HepG2 (cell line): Measurements from ENCODE around the gene FANCG. TPM values are rescaled to one million over a fixed set of nuclear protein-coding genes. Genes with fewer than 3 reads are reported as not detected.
A peak's percentile ranks its signal among the peaks of the same experiment; 100 is the strongest.

ENCODE experiments used
- ATAC-seq: fragments of 200-7000 bp; cut with Tn5 transposase; 3 replicates; pipeline ENCODE4 v1.9.1; 2020; ENCODE audit warnings: mild to moderate bottlenecking, moderate library complexity
- BruUV-seq: library from RNA; stranded (reverse); fragments of 400-500 nt; replicated peaks from 2 replicates; lab custom pipeline; 2021; lab: Mats Ljungman, UMichigan
- CTCF ChIA-PET: fragments of 300-600 bp; formaldehyde crosslinking; extraction: SDS; loops from one replicate; lab custom pipeline; 2021; ENCODE audit warnings: low total read pairs, inconsistent platforms, low intra/inter-chr PET ratio; lab: Yijun Ruan, JAX
- POLR2A ChIA-PET: fragments of 350-600 bp; sonication (Branson Sonifier 250); formaldehyde crosslinking; loops from one replicate; lab custom pipeline; 2020; ENCODE audit warnings: antibody characterized with exemption, inconsistent platforms; lab: Yijun Ruan, JAX
- DNase-seq: peaks from one replicate; pipeline ENCODE4 v3.0.0-alpha.2; 2015; ENCODE audit warnings: low spot score
- FAIRE-seq: peaks from 3 replicates; lab custom pipeline; 2011; peaks lifted over from hg19 to GRCh38; lab: Jason Lieb, UNC
- H2AFZ ChIP-seq: one replicate; pipeline ENCODE4 v1.6.1; 2011; ENCODE audit warnings: low read length, inconsistent platforms
- H3K27ac ChIP-seq: fragments of 300-600 bp; 3 replicates; pipeline ENCODE4 v1.8.0; 2011; ENCODE audit warnings: mixed run types, mild to moderate bottlenecking, mixed read lengths, low read length, inconsistent platforms; ENCODE audit not compliant: insufficient read depth; ENCODE audit errors: extremely low read length
- H3K27me3 ChIP-seq, 2 experiments: fragments of 200-600 bp in 1 of 2; 2 replicates in 1 of 2; 3 replicates in 1 of 2; pipeline versions ENCODE4 v1.6.0 to v1.8.0; 2011; ENCODE audit warnings: low read length in 2 of 2, mild to moderate bottlenecking in 2 of 2, moderate library complexity in 2 of 2, inconsistent platforms in 1 of 2; ENCODE audit not compliant: insufficient read depth in 2 of 2, control insufficient read depth in 1 of 2
- H3K36me3 ChIP-seq, 2 experiments: fragments of 200-600 bp in 1 of 2; replicated peaks in 1 of 2; 2 replicates in 1 of 2; 3 replicates in 1 of 2; pipeline versions ENCODE4 v1.5.1 to v1.8.0; 2011; ENCODE audit warnings: low read length in 2 of 2, inconsistent platforms in 1 of 2; ENCODE audit not compliant: insufficient read depth in 2 of 2, control insufficient read depth in 1 of 2
- H3K4me1 ChIP-seq: 2 replicates; pipeline ENCODE4 v1.5.1; 2012; ENCODE audit warnings: low read length, inconsistent platforms; ENCODE audit not compliant: insufficient read depth
- H3K4me2 ChIP-seq: 2 replicates; pipeline ENCODE4 v1.6.0; 2011; ENCODE audit warnings: low read depth, low read length, inconsistent platforms
- H3K4me3 ChIP-seq, 3 experiments: fragments of 200-600 bp in 1 of 3; sonication (generic), shearing (Covaris generic) in 1 of 3; replicated peaks in 1 of 3; 2 replicates each; pipeline ENCODE4 v1.5.1; 2011 to 2016; ENCODE audit warnings: low read length in 3 of 3, inconsistent platforms in 2 of 3, low read depth in 2 of 3, mild to moderate bottlenecking in 2 of 3, control low read depth in 1 of 3, mixed read lengths in 1 of 3; ENCODE audit not compliant: insufficient read depth in 1 of 3
- H3K79me2 ChIP-seq: one replicate; pipeline ENCODE4 v1.6.1; 2011; ENCODE audit warnings: low read length, inconsistent platforms; ENCODE audit not compliant: insufficient read depth
- H3K9ac ChIP-seq: 2 replicates; pipeline ENCODE4 v1.6.0; 2011; ENCODE audit warnings: mild to moderate bottlenecking, low read depth, low read length, inconsistent platforms; ENCODE audit not compliant: insufficient read depth
- H3K9me3 ChIP-seq: 2 replicates; pipeline ENCODE4 v1.5.1; 2012; ENCODE audit warnings: mild to moderate bottlenecking, low read length
- H4K20me1 ChIP-seq: 2 replicates; pipeline ENCODE4 v1.6.0; 2011; ENCODE audit warnings: inconsistent platforms, mild to moderate bottlenecking, low read length, moderate library complexity; ENCODE audit not compliant: insufficient read depth
- CEBPG ChIP-seq: IDR thresholded peaks from 2 replicates; pipeline ENCODE4 v1.6.1; 2016
- PHF21A ChIP-seq: sonication (generic); formaldehyde crosslinking; IDR thresholded peaks from 2 replicates; pipeline ENCODE4 v1.5.0; 2020; ENCODE audit warnings: mild to moderate bottlenecking, missing genetic modification reagents
- ZC3H13 ChIP-seq: sonication (generic); formaldehyde crosslinking; IDR thresholded peaks from 2 replicates; pipeline ENCODE4 v1.8.1; 2023; ENCODE audit warnings: mild to moderate bottlenecking, missing genetic modification reagents, moderate library complexity
- ZMYM3 ChIP-seq: sonication (generic); formaldehyde crosslinking; IDR thresholded peaks from 2 replicates; pipeline ENCODE4 v1.5.1; 2020; ENCODE audit warnings: mild to moderate bottlenecking, missing genetic modification reagents
- ZNF281 ChIP-seq: sonication (generic); formaldehyde crosslinking; IDR thresholded peaks from 2 replicates; pipeline ENCODE4 v1.4.0; 2020; ENCODE audit warnings: missing genetic modification reagents, borderline replicate concordance
- ZNF781 ChIP-seq: sonication (generic); formaldehyde crosslinking; IDR thresholded peaks from 2 replicates; pipeline ENCODE4 v1.5.1; 2020; ENCODE audit warnings: borderline replicate concordance, mild to moderate bottlenecking, missing genetic modification reagents; ENCODE audit errors: not compliant biosample characterization
- WGBS: methylation state at CpG from one replicate; pipeline ENCODE4 v1.1.6; 2017; ENCODE audit warnings: low lambda C conversion rate; 5-methylcytosine and 5-hydroxymethylcytosine counted together
- in situ Hi-C: cut with HindIII; loops from 2 replicates; pipeline ENCODE4 v1.10.0; 2017; ENCODE audit warnings: low pct_unique_long_range_greater_than_20kb; ENCODE audit not compliant: extremely low pct_ligation_motif_present
- intact Hi-C: fragments of 100-400 bp; cut with micrococcal nuclease; formaldehyde crosslinking; loops from one replicate; pipeline ENCODE4 v1.10.0; 2022; ENCODE audit not compliant: unreplicated experiment
- polyA plus RNA-seq, 8 experiments: library from polyadenylated mRNA; depleted of rRNA in 3 of 8; stranded (reverse) in 7 of 8; unstranded in 1 of 8; fragments of >200 nt; fragmentation: Illumina TruSeq in 4 of 8; extraction: Trizol in 4 of 8; gene quantifications; 2 replicates each; pipeline versions ENCODE4 v1.2.1 to v1.2.3, GENCODE V29; 2011 to 2016; ENCODE audit warnings: low read depth in 4 of 8, missing spikeins in 1 of 8, mixed read lengths in 1 of 8; ENCODE audit not compliant: insufficient read depth in 1 of 8
- total RNA-seq, 5 experiments: library from RNA; depleted of rRNA; stranded (reverse); fragments of >200 nt; fragmentation: Illumina TruSeq; extraction: Trizol; gene quantifications; 2 replicates each; pipeline ENCODE4 v1.2.3, GENCODE V29; 2016; ENCODE audit warnings: low read depth in 1 of 5
- TF ChIP-seq, protein P1 (sequence below): sonication (generic); formaldehyde crosslinking; IDR thresholded peaks from 2 replicates; pipeline ENCODE4 v1.5.1; 2020; ENCODE audit warnings: missing genetic modification reagents, mild to moderate bottlenecking, borderline replicate concordance
- TF ChIP-seq, protein P2 (sequence below): sonication (generic); formaldehyde crosslinking; IDR thresholded peaks from 2 replicates; pipeline ENCODE4 v1.8.0; 2023; ENCODE audit warnings: mild to moderate bottlenecking, missing genetic modification reagents

FANCG gene
- total and polyA plus RNA-seq, 2 of the 13 experiments (the other 11 are each of a cell fraction or from before 2014, with no cell fraction given), result 14.4 to 45.1 TPM

GRCh38 chr9:35074141-35074540 is 5.6 kb downstream of the FANCG start:
- no peak for TF ChIP-seq CEBPG (CRISPR knock-in tag)
- FAIRE-seq, result no peak
- H3K36me3 ChIP-seq, result peaks cover 4 to 24% of the 10 kb centered on the region in 2 experiments; a peak in 4 of 5 replicates
- no peaks in the 10 kb centered on the region for H3K9me3 ChIP-seq
- H3K79me2 ChIP-seq, result peaks cover 49% of the 10 kb centered on the region
- peaks cover 43% of the 10 kb centered on the region for H3K4me1 ChIP-seq
- 98% methylated on average over 6 of the region's 6 CpGs for WGBS
- H3K27ac ChIP-seq, result no peak overlapping the region
- ATAC-seq, result no peak
- H3K27me3 ChIP-seq, result no peaks in the 10 kb centered on the region; a peak in 1 of 5 replicates
- ChIA-PET CTCF (no interaction called here), POLR2A (no interaction called here)
- intact Hi-C loops (no loop called here), in situ Hi-C loops (no loop called here)
- H3K4me3 ChIP-seq, result no peak overlapping the region
- no peak overlapping the region for H3K9ac ChIP-seq
- H4K20me1 ChIP-seq, result peaks cover 26% of the 10 kb centered on the region
- DNase-seq, result no peak
- BruUV-seq, result no TSS peak
- H2AFZ ChIP-seq, result no peak overlapping the region
- no peak overlapping the region for H3K4me2 ChIP-seq

DNA sequence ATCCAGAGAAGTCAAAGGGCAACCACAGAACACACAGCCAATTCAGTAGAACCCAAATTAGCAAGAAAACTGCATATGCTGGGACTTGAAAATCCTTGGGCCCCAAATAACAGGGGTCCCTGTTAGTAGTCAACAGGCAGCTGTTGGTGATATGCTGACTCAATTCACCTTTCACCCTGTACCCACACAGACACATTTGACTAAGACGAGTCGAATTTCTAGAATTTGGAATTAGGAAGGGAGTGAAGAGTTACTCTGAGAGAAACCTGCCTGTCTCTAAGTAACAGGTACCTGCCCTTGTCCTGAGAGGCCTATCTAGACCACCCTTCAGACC is 6.5 kb downstream of the FANCG start:
- intact Hi-C loops, result no loop called here
- H3K27me3 ChIP-seq, result no peaks in the 10 kb centered on the region; a peak in 1 of 5 replicates
- H3K36me3 ChIP-seq, result peaks cover 5 to 32% of the 10 kb centered on the region in 2 experiments
- peak overlapping the region in 2 of 3 experiments; percentile 12 to 56; a peak in 1 of 6 replicates for H3K4me3 ChIP-seq
- H3K9ac ChIP-seq, result peak overlapping the region; percentile 63
- H2AFZ ChIP-seq, result no peak overlapping the region
- no peak for ATAC-seq
- H4K20me1 ChIP-seq, result peaks cover 35% of the 10 kb centered on the region
- peaks cover 45% of the 10 kb centered on the region for H3K4me1 ChIP-seq
- no peak for FAIRE-seq
- TF ChIP-seq PHF21A (CRISPR knock-in tag), result no peak
- no peak for TF ChIP-seq ZNF781 (CRISPR knock-in tag)
- 0 out of 2 replicates have a peak, but pooled peaks have one; percentile 20 for TF ChIP-seq ZNF281
- TF ChIP-seq, protein P1, sequence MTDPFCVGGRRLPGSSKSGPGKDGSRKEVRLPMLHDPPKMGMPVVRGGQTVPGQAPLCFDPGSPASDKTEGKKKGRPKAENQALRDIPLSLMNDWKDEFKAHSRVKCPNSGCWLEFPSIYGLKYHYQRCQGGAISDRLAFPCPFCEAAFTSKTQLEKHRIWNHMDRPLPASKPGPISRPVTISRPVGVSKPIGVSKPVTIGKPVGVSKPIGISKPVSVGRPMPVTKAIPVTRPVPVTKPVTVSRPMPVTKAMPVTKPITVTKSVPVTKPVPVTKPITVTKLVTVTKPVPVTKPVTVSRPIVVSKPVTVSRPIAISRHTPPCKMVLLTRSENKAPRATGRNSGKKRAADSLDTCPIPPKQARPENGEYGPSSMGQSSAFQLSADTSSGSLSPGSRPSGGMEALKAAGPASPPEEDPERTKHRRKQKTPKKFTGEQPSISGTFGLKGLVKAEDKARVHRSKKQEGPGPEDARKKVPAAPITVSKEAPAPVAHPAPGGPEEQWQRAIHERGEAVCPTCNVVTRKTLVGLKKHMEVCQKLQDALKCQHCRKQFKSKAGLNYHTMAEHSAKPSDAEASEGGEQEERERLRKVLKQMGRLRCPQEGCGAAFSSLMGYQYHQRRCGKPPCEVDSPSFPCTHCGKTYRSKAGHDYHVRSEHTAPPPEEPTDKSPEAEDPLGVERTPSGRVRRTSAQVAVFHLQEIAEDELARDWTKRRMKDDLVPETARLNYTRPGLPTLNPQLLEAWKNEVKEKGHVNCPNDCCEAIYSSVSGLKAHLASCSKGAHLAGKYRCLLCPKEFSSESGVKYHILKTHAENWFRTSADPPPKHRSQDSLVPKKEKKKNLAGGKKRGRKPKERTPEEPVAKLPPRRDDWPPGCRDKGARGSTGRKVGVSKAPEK (CRISPR knock-in tag), result 0 out of 2 replicates have a peak, but pooled peaks have one; percentile 23
- TF ChIP-seq, protein P2, sequence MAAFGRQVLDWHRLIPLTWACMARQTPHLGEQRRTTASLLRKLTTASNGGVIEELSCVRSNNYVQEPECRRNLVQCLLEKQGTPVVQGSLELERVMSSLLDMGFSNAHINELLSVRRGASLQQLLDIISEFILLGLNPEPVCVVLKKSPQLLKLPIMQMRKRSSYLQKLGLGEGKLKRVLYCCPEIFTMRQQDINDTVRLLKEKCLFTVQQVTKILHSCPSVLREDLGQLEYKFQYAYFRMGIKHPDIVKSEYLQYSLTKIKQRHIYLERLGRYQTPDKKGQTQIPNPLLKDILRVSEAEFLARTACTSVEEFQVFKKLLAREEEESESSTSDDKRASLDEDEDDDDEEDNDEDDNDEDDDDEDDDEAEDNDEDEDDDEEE, result 0 out of 2 replicates have a peak, but pooled peaks have one; percentile 53
- TF ChIP-seq ZC3H13 (CRISPR knock-in tag), result 0 out of 2 replicates have a peak, but pooled peaks have one; percentile 0
- 0 out of 2 replicates have a peak, but pooled peaks have one; percentile 2 for TF ChIP-seq ZMYM3 (CRISPR knock-in tag)
- H3K79me2 ChIP-seq, result peaks cover 49% of the 10 kb centered on the region
- in situ Hi-C loops, result no loop called here
- CTCF ChIA-PET, result interaction anchor here (2.1 kb wide), 1 partner anchor 23 kb away, joined by 9 read pairs; the partner anchor contains the start of gene PIGO
- WGBS, result 100% methylated on average over 2 of the region's 2 CpGs
- H3K4me2 ChIP-seq, result peak overlapping the region; percentile 80
- POLR2A ChIA-PET, result no interaction called here
- peak overlapping the region; percentile 86 for H3K27ac ChIP-seq
- no peaks in the 10 kb centered on the region for H3K9me3 ChIP-seq
- no TSS peak for BruUV-seq
- DNase-seq, result no peak
